Kidney capillary endothelial cell (primary cell): ENCODE results near the gene FAM120C.

Experiments used
- DNase-seq: peaks from one replicate; pipeline ENCODE4 v3.0.0-alpha.2; 2018; ENCODE audit warnings: low spot score

FAM120C gene

DNA sequence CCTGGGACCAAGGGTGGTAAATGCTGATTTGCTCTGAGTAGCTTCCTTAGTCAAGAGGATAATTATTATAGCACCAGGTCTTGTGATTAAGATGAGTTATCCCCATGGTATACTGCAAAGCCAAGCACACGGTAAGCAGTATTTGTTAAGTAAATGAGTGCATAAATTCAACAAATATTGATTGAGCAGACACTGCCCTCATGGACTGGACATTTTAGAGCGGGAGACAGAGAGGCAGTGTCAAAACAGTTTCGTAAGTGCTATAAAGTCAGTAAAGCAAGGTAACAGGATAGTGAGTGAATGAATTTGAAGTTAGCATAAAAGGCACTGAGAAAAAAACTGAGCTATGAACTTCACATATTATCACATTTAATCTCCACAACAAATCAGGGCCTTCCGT, 152.7 kb downstream of the FAM120C start:
- no peak for DNase-seq

DNA sequence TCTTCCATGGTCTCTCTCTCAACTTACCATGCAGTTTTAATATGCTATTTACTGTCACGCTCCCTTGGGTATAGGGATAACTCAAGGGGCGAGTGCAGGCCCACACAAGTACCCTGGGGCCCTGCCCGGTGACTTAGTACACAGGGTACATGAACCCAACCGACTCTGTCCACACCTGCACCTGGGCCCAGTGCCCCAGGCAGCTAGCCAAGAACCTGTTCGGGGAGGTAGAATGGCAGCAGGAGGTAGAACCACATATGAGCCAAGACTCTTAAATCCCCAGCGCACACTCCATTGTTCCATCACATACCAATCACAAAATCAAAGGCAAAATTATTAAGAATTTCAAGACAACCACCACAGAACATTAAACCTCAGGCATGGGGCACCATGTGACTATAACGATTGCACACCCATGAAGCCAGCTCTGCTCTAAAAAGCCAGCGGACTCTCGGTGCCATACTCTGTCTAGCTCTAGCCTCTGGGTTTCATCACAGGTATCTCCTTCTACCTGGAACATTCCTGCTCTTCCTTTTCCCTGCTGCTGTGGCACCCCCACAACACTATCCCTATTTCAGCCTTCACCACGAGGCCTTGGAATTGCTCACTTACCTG, 153.4 kb downstream of the FAM120C start:
- DNase-seq: no peak

DNA sequence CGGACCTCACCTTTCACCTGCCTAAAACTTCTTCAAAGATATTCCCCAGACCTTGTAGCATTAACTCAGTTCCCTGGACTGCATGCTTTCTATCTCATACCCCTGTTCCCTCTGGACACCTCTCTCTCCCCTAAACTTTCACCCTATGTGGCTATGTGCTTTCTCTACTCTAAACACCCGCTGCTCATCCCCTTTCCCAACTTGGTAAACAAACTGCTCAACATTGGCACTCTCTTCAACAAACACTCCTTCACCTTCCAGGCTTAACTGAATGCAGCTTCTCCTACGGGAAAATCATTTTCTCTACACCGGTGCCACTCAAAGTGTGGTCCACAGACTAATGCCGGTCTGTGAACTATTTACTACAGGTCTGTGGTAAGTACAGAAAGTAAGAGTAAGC, 158.7 kb downstream of the FAM120C start:
- DNase-seq: no peak
